Mononuclear cell (primary cell): ENCODE data around the gene OTOG. TPM values are rescaled to one million over a fixed set of nuclear protein-coding genes. Genes with fewer than 3 reads are reported as not detected.

Experiments used
- H3K27me3 ChIP-seq: 2 replicates; pipeline ENCODE4 v1.6.0; 2011; ENCODE audit warnings: low read length, control low read depth; ENCODE audit not compliant: insufficient read depth
- H3K4me1 ChIP-seq: 2 replicates; pipeline ENCODE4 v1.5.1; 2011; ENCODE audit warnings: mild to moderate bottlenecking, low read length, control low read depth; ENCODE audit not compliant: insufficient read depth
- H3K4me3 ChIP-seq: 2 replicates; pipeline ENCODE4 v1.5.1; 2011; ENCODE audit warnings: mild to moderate bottlenecking, low read length, moderate library complexity
- H3K9me3 ChIP-seq: 2 replicates; pipeline ENCODE4 v1.5.1; 2011; ENCODE audit warnings: low read depth, mild to moderate bottlenecking, control low read depth, low read length
- total RNA-seq: library from RNA; depleted of rRNA; stranded (reverse); fragments of >200 nt; gene quantifications from one replicate; pipeline ENCODE4 v1.2.3, GENCODE V29; 2012

OTOG gene
- total RNA-seq = not detected

GRCh38 chr11:17547051-17547577, at the start of gene OTOG:
OTOG (plus strand) TSS chr11:17547259; CDS start chr11:17547373, 114 bp downstream.
- H3K27me3 ChIP-seq = peaks cover 7% of the 10 kb centered on the region

GRCh38 chr11:17498058-17498457, 49.0 kb upstream of the OTOG start:
- Histone ChIP-seq H3K4me1 (no peaks in the 10 kb centered on the region), H3K4me3 (no peak overlapping the region), H3K27me3 (no peaks in the 10 kb centered on the region), H3K9me3 (no peaks in the 10 kb centered on the region)

More at GRCh38 chr11:17547051-17547577, at the start of gene OTOG:
- H3K9me3 ChIP-seq = no peaks in the 10 kb centered on the region
- no peaks in the 10 kb centered on the region for H3K4me1 ChIP-seq
- H3K4me3 ChIP-seq = no peak within 1 kb of the TSS

GRCh38 chr11:17498475-17498874, 48.6 kb upstream of the OTOG start:
- Histone ChIP-seq H3K27me3 (no peaks in the 10 kb centered on the region), H3K9me3 (no peaks in the 10 kb centered on the region), H3K4me1 (no peaks in the 10 kb centered on the region), H3K4me3 (no peak overlapping the region)

GRCh38 chr11:17500673-17501072, 46.4 kb upstream of the OTOG start:
- Histone ChIP-seq H3K4me3 (no peak overlapping the region), H3K27me3 (no peaks in the 10 kb centered on the region), H3K4me1 (no peaks in the 10 kb centered on the region), H3K9me3 (no peaks in the 10 kb centered on the region)

- H3K4me3 ChIP-seq = no peak overlapping the region
- no peaks in the 10 kb centered on the region for H3K27me3 ChIP-seq
- H3K9me3 ChIP-seq = no peaks in the 10 kb centered on the region
- H3K4me1 ChIP-seq = no peaks in the 10 kb centered on the region
Measured at GRCh38 chr11:17502630-17503029, 44.4 kb upstream of the OTOG start.

GRCh38 chr11:17504330-17505107, 42.5 kb upstream of the OTOG start:
- Histone ChIP-seq H3K9me3 (no peaks in the 10 kb centered on the region), H3K27me3 (no peaks in the 10 kb centered on the region), H3K4me1 (no peaks in the 10 kb centered on the region), H3K4me3 (no peak overlapping the region)

GRCh38 chr11:17505146-17505545, 41.9 kb upstream of the OTOG start:
- Histone ChIP-seq H3K9me3 (no peaks in the 10 kb centered on the region), H3K4me1 (no peaks in the 10 kb centered on the region), H3K4me3 (no peak overlapping the region), H3K27me3 (no peaks in the 10 kb centered on the region)

- Histone ChIP-seq H3K27me3 (no peaks in the 10 kb centered on the region), H3K4me3 (no peak overlapping the region), H3K4me1 (no peaks in the 10 kb centered on the region), H3K9me3 (no peaks in the 10 kb centered on the region)
Measured at GRCh38 chr11:17506314-17506713, 40.7 kb upstream of the OTOG start.

GRCh38 chr11:17506942-17507341, 40.1 kb upstream of the OTOG start:
- Histone ChIP-seq H3K4me3 (no peak overlapping the region), H3K4me1 (no peaks in the 10 kb centered on the region), H3K9me3 (no peaks in the 10 kb centered on the region), H3K27me3 (no peaks in the 10 kb centered on the region)

- Histone ChIP-seq H3K4me3 (no peak overlapping the region), H3K27me3 (no peaks in the 10 kb centered on the region), H3K9me3 (no peaks in the 10 kb centered on the region), H3K4me1 (no peaks in the 10 kb centered on the region)
Measured at GRCh38 chr11:17507773-17508172, 39.3 kb upstream of the OTOG start.

GRCh38 chr11:17508306-17508705, 38.8 kb upstream of the OTOG start:
- H3K9me3 ChIP-seq = no peaks in the 10 kb centered on the region
- H3K27me3 ChIP-seq = no peaks in the 10 kb centered on the region
- H3K4me3 ChIP-seq = no peak overlapping the region
- no peaks in the 10 kb centered on the region for H3K4me1 ChIP-seq

- Histone ChIP-seq H3K27me3 (no peaks in the 10 kb centered on the region), H3K9me3 (no peaks in the 10 kb centered on the region), H3K4me3 (no peak overlapping the region), H3K4me1 (no peaks in the 10 kb centered on the region)
Measured at GRCh38 chr11:17508791-17509190, 38.3 kb upstream of the OTOG start.

- Histone ChIP-seq H3K4me3 (no peak overlapping the region), H3K9me3 (no peaks in the 10 kb centered on the region), H3K4me1 (no peaks in the 10 kb centered on the region), H3K27me3 (no peaks in the 10 kb centered on the region)
Measured at GRCh38 chr11:17510507-17511206, 36.4 kb upstream of the OTOG start.

- no peaks in the 10 kb centered on the region for H3K9me3 ChIP-seq
- H3K27me3 ChIP-seq = no peaks in the 10 kb centered on the region
- no peak overlapping the region for H3K4me3 ChIP-seq
- no peaks in the 10 kb centered on the region for H3K4me1 ChIP-seq
Measured at GRCh38 chr11:17511571-17511970, 35.5 kb upstream of the OTOG start.

GRCh38 chr11:17512101-17512500, 35.0 kb upstream of the OTOG start:
- Histone ChIP-seq H3K27me3 (no peaks in the 10 kb centered on the region), H3K4me3 (no peak overlapping the region), H3K4me1 (no peaks in the 10 kb centered on the region), H3K9me3 (no peaks in the 10 kb centered on the region)
